NB4 (cell line): ENCODE data around the gene N4BP2L2.
"Not testable (repeated sequence)": the region's sequence is repeated elsewhere in the genome, so short reads cannot be mapped to it uniquely, and the experiment has no call there.

Experiments used
- DNase-seq: peaks from one replicate; pipeline ENCODE4 v3.0.0; 2010; ENCODE audit warnings: low read depth
- H3K4me3 ChIP-seq: one replicate; pipeline ENCODE4 v1.5.1; 2011; ENCODE audit warnings: mild to moderate bottlenecking, low read depth, low read length, moderate library complexity
- MYC ChIP-seq: IDR thresholded peaks from 2 replicates; pipeline ENCODE4 v1.6.1; 2011; ENCODE audit warnings: low read depth, low read length
- POLR2A ChIP-seq: IDR thresholded peaks from 2 replicates; pipeline ENCODE4 v1.6.1; 2011; ENCODE audit warnings: mild to moderate bottlenecking; ENCODE audit not compliant: insufficient read length; ENCODE audit errors: extremely low read depth
- TF ChIP-seq, protein P1 (sequence below): IDR thresholded peaks from one replicate; pipeline ENCODE4 v1.5.1; 2012; ENCODE audit warnings: low read depth, low read length
- TF ChIP-seq, protein P2 (sequence below): IDR thresholded peaks from 2 replicates; pipeline ENCODE4 v1.6.1; 2011; ENCODE audit warnings: low read depth, low read length

Gene N4BP2L2

DNA sequence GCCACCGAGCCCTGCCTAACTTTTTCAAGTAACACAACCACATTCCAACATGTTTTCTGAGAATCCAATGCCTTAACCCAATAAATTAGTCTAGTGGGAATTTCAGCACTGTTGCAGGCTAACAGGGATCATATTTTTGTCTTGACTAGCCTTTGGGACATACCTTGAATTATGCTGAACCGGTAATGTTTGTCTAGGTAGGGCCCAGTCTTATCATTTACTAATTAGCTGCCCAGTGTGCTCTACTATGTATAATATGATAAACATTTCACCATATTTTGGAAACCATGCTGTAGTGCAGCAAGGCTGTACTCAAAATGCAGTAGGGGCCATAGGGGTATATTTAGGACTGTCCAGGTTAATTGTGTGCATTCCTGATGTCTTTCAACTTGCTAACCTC, 44.4 kb upstream of the N4BP2L2 start:
- H3K4me3 ChIP-seq: no peak overlapping the region
- no peak for TF ChIP-seq POLR2A
- TF ChIP-seq, protein P1, sequence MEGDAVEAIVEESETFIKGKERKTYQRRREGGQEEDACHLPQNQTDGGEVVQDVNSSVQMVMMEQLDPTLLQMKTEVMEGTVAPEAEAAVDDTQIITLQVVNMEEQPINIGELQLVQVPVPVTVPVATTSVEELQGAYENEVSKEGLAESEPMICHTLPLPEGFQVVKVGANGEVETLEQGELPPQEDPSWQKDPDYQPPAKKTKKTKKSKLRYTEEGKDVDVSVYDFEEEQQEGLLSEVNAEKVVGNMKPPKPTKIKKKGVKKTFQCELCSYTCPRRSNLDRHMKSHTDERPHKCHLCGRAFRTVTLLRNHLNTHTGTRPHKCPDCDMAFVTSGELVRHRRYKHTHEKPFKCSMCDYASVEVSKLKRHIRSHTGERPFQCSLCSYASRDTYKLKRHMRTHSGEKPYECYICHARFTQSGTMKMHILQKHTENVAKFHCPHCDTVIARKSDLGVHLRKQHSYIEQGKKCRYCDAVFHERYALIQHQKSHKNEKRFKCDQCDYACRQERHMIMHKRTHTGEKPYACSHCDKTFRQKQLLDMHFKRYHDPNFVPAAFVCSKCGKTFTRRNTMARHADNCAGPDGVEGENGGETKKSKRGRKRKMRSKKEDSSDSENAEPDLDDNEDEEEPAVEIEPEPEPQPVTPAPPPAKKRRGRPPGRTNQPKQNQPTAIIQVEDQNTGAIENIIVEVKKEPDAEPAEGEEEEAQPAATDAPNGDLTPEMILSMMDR: no peak
- TF ChIP-seq, protein P2, sequence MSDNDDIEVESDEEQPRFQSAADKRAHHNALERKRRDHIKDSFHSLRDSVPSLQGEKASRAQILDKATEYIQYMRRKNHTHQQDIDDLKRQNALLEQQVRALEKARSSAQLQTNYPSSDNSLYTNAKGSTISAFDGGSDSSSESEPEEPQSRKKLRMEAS: no peak
- TF ChIP-seq MYC: no peak
- no peak for DNase-seq

DNA sequence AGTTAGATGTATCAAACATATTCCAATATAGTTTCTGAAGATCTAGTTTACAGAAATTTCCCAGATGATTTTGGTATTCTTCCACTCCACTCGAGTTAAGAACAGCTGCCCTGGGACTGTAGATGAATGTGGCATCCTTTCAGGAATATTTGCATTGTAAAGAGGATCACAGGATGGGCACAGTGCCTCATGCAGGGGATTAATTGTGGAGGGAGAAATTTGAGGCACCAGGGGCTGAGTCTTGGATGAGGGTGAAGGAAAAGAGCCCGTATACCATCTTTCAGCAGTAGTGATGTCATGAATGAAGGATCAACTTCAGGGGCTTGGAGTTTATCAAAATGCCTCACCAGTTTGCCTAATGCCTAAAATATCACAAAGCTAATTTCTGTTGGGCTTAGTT, 43.7 kb upstream of the N4BP2L2 start:
- DNase-seq: no peak
- H3K4me3 ChIP-seq: no peak overlapping the region
- TF ChIP-seq, protein P2: no peak
- TF ChIP-seq, protein P1: no peak
- TF ChIP-seq POLR2A: no peak
- TF ChIP-seq MYC: no peak

DNA sequence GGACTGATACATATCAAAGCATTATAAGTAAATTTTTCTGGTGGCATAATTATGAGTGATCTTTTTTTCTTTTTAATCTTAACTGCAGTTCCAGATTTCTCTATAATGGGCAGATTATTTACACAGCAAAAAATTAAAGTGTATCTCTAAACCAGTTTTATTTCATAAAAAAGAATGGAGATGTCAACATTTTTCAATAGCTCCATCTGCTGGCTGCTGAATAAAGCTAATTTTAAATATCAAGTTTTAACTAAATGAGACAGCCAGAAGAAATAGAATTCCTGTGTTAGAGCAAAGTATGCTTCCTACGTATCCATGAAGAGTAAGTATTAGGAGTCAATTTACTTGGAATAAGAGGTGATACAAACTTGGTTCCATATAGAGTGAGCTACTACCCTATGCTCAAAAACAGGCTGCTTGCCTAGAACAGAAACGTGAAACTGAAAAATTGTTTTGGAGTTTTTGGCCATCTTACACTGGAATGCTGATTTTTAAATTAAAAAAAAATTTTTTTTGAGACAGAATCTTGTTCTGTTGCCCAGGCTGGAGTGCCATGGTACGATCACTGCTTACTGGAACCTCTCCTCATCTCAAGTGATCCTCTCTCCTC, 42.7 kb upstream of the N4BP2L2 start:
- no peak overlapping the region for H3K4me3 ChIP-seq
- TF ChIP-seq, protein P2: no peak
- TF ChIP-seq POLR2A (no peak), MYC (no peak)
- TF ChIP-seq, protein P1: peak; percentile 35
- peak; percentile 54 for DNase-seq

DNA sequence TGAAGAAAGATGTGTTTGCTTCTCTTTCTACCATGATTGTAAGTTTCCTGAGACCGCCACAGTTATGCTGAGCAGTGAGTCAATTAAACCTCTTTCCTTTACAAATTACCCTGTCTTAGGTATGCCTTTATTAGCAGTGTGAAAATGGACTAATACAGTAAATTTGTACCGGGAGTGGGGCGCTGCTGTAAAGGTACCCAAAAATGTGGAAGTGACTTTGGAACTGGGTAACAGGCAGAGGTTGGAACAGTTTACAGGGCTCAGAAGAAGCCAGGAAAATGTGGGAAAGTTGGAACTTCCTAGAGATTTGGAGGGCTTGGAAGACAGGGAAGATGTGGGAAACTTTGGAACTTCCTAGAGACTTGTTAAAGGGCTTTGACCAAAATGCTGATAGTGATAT, 38.4 kb upstream of the N4BP2L2 start:
- TF ChIP-seq, protein P1: no peak
- TF ChIP-seq, protein P2: no peak
- TF ChIP-seq POLR2A (no peak), MYC (no peak)
- H3K4me3 ChIP-seq: no peak overlapping the region
- no peak for DNase-seq

DNA sequence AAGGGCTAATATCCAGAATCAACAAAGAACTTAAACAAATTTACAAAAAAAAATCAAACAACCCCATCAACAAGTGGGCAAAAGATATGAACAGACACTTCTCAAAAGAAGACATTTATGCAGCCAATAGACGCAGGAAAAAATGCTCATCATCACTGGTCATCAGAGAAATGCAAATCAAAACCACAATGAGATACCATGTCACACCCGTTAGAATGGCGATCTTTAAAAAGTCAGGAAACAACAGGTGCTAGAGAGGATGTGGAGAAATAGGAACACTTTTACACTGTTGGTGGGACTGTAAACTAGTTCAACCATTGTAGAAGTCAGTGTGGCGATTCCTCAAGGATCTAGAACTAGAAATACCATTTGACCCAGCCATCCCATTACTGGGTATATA, 37.1 kb upstream of the N4BP2L2 start:
- not testable (repeated sequence) for DNase-seq, H3K4me3 ChIP-seq

DNA sequence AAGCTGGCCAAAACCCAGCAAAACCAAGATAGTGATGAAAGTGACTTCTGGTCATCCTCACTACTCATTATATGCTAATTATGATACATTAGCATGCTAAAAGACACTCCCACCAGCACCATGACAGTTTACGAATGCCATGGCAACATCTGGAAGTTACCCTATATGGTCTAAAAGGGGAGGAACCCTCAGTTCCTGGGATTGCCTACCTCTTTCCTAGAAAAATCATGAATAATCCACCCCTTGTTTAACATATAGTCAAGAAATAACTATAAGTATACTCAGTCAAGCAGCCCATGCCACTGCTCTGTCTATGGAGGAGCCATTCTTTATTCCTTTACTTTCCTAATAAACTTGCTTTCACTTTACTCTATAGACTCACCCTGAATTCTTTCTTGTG, 22.2 kb upstream of the N4BP2L2 start:
- not testable (repeated sequence) for DNase-seq, H3K4me3 ChIP-seq

DNA sequence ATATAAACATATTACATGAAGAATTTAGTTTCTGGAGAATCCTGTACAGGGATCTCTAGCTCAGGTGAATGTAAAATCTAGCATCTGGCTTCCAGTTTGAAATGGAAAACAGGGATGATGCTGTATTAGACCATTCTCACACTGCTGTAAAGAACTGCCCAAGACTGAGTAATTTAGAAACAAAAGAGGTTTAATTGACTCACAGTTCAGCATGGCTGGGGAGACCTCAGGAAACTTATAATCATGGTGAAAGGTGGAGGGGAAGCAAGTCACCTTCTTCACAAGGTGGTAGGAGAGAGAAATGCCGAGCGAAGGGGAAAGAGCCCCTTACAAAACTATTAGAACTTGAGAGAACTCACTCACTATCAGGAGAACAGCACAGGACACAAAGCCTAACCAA, 17.0 kb upstream of the N4BP2L2 start:
- DNase-seq: no peak
- TF ChIP-seq, protein P2: no peak
- no peak overlapping the region for H3K4me3 ChIP-seq
